Fibroblast of skin of abdomen (primary cell): Measurements from ENCODE around the gene VPS41.
"Not testable (repeated sequence)": the region's sequence is repeated elsewhere in the genome, so short reads cannot be mapped to it uniquely, and the experiment has no call there.

Source experiments
- DNase-seq: peaks from one replicate; pipeline ENCODE4 v3.0.0-alpha.2; 2013

VPS41 gene

GRCh38 chr7:38854947-38855346 lies 54.0 kb downstream of the VPS41 start:
- not testable (repeated sequence) for DNase-seq

GRCh38 chr7:38851321-38851720 lies 57.7 kb downstream of the VPS41 start:
- no peak for DNase-seq

GRCh38 chr7:38846280-38846679 lies 62.7 kb downstream of the VPS41 start:
- peak; percentile 88 for DNase-seq

DNA sequence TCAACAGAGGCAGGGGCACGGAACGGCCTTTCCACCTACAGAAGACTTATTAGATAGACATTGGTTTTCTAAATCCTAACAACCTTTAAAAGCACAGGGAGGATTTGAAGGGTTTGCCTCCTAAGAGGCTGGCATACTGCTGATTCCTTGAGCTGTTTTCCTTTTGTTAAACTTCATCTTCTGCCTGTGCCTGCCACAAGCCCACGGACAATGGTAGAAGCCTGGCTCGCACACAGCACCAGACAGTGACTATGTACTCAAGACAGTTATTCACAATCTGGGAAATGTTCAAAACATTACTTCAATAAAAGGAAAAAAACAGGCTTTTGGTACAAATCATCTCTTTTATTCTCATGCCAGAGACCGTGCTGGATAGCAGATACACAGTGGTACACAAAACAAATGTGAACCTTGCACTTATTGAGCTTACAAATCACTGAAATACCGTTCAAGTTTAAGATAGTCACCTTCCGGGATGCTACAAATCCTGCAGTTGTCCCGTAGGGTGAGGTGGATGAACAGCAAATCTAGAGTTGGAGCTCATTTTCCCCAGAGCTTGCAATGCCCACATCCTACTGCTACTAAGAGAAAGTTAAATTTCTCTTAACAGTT lies 63.9 kb downstream of the VPS41 start:
- no peak for DNase-seq

DNA sequence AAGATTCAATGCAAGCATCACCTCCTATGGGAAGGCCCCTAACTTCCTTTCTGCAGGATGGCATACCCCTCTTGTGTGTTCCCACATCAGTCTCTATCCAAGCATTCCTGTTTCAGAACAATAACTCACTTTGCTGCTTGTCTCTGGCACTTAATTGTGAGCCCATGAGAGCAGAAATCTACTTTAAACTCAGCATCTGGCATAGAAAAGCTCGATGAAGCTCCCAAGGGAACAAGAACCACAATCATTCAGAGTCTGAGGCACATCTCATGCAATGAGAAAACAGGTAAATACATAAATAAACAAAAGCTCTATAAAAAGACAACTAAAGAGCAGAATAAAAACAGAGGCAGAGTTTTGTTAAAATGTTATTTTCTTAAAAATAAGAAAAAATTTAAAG lies 66.2 kb downstream of the VPS41 start:
- no peak for DNase-seq

DNA sequence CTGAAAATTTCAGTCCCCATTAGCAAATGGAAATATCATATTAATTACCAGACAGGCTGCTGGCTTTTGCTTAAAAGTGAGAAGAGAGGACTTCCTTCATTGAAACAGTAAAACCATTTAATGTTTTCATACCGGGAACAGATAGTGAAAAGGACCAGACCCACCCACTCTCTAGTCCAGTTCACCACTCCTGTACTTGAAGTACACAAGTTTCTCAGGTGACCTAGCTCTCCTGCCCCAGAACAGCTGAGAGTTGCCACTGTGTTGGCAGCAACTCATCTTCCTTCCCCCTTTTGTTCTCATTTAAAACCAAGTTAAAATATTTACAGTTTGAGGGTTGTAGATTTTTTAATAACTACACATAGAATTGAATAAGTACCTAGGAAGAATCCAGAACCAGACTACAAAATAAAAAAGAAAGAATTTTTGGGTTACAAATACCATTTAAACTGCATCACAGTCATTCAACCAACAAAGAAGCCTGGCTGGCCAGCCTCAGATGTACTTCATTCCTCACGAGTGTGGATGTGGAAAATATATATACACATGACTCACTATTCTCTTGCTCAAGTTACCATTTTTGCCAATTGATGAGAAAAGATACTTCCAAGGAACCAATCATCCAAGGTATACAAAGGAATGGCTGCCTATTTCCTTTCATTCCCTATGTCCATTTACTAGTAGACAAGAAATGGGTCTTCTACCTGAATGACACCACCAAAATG lies 68.1 kb downstream of the VPS41 start:
- peak; percentile 86 for DNase-seq

- no peak for DNase-seq
Observed at GRCh38 chr7:38839851-38840250, 69.1 kb downstream of the VPS41 start.

DNA sequence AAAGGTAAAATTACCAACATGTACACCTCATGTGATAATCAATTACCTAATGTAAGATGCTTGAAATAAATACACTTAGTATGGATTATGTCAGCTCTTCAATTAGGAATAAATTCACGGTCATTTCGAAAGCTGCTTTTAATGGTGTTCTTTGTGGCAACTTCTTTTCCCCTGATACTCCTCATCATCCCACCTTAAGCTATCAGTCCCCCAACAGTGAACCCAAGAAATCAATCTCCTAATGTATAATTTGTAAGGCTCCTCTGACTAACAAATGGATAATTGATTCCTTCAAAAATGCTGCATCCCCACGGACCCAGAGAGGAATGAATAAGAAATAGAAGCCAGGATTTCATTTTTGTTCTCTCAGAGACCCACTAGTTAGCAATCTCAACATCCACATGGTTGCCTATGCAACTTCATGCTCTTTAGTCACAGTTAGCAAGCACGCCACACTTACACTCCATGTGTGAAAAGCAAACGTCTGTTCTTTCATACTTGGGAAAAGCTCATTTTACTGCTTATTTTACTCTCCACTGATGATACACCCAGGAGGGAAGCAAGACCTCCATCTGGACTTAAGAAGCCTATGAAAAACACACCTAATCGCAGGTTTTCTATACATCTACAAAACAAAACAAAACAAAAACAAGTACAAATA lies 70.1 kb downstream of the VPS41 start:
- DNase-seq, result no peak

DNA sequence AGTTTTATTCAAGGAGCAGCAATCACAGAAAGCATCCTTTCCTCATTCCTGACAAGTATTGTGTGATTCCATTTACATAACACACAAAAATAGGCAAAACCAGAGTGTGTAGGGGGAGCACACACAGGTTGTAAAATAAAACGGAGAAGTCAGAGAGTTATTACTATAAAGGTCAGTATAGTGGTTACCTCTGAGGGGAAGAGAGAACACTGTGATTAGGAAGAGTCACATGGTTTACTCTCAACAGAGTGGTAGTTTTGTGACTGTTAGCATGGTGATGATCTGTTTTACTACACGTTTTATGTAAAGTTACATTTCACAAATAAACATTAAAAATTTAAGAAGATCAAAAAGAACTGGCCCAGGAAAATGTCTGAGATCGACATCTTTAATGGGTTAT lies 74.6 kb downstream of the VPS41 start:
- no peak for DNase-seq

- DNase-seq, result no peak
Observed at GRCh38 chr7:38833329-38833728, 75.7 kb downstream of the VPS41 start.

- DNase-seq, result peak; percentile 17
Observed at GRCh38 chr7:38831259-38831996, 77.6 kb downstream of the VPS41 start.

GRCh38 chr7:38830826-38831225 lies 78.2 kb downstream of the VPS41 start:
- no peak for DNase-seq

DNA sequence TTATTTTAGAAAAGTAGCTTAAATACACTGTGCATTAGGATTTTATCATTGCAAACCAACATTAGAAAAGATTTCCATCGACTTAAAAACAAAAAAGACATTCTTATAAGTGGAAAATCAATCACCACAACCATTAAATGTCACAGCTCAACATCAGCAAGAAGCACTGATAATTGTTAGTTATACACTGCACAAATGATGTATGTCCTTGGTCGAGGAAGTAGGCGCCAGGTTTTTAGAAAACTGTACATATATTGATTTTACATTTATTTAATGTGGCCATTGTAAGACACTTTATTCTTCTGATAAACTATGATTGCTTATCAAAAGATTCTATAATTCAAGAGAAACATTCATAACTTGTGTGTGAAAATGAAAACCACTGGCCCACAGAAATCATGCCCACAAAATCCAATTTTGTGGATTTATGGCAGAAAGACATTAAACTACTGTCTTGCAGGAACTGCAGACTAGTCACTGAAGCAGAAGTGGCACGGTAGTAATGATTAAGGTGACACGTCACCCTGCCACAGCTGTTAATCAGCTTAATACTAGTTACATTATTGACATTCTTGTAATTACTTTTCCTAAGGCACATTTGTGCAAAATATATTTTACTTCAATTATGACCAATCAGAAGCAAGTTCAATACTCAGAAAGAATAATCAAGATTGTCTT lies 79.4 kb downstream of the VPS41 start:
- no peak for DNase-seq

GRCh38 chr7:38828026-38828425 lies 81.0 kb downstream of the VPS41 start:
- no peak for DNase-seq

- no peak for DNase-seq
Observed at GRCh38 chr7:38825721-38826440, 83.1 kb downstream of the VPS41 start.

DNA sequence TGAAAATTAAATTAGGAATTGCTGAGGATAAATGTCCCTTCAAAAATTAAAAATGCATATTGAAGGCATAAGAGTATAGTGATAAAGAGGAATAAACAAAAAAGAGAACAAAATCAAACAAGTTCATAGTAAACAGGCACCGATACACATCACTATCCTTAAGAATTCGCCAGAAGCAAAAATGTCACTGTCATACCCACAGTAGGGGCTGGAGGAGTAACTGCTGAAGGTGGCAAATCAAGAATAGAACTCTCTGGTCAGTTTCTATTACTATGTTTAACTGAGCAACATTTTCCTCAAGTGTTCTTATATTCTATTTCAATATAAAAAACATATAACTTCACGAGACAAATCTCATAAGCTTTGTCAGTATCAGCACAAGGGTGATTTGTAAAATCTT lies 84.0 kb downstream of the VPS41 start:
- no peak for DNase-seq

GRCh38 chr7:38822549-38822948 lies 86.4 kb downstream of the VPS41 start:
- DNase-seq, result no peak

GRCh38 chr7:38820571-38820970 lies 88.4 kb downstream of the VPS41 start:
- DNase-seq, result no peak

DNA sequence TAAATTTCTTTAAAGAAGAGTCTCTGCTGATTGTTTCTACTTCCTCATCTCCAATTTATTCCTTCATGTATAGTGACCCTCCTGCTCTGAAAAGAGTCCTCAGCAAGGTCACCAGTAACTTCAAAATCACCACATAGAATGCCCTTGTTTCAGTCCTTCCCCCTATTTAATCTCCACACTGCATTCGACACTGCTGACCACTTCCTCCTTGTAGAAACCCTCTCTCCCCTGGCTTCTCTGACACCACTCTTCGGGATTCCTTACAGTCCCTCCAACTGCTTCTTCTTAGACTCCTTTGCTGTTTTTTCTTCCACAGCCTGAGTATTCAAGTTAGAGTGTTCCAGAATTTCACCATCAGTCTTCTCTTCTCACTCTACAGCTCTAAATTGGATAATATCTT lies 89.5 kb downstream of the VPS41 start:
- no peak for DNase-seq

DNA sequence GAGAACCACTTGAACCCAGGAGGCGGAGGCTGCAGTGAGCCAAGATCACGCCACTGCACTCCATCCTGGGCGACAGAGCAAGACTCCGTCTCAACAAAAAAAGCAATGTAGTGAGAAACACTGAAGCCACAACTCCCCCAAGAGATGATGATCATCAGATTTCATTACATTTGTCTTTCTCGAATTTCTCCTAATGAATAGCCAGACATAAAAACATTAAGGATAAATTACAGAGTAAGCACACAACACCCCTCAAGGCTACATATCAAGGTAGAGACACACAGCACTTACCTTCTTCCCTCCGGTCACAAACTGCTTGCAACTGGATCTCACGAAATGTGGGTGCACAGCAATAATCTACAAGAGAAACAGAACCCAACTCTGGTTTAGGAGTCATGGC lies 91.5 kb downstream of the VPS41 start:
- no peak for DNase-seq

- DNase-seq, result no peak
Observed at GRCh38 chr7:38813768-38814167, 95.2 kb downstream of the VPS41 start.

- no peak for DNase-seq
Observed at GRCh38 chr7:38806912-38807311, 102.1 kb downstream of the VPS41 start.
